IMR-90 (cell line): Measurements from ENCODE around the gene PKDCC. TPM values are rescaled to one million over a fixed set of nuclear protein-coding genes. Genes with fewer than 3 reads are reported as not detected.

Experiments
- ATAC-seq: fragments of 200-7000 bp; cut with Tn5 transposase; 2 replicates; pipeline ENCODE4 v1.9.1; 2020; ENCODE audit warnings: low read depth, mild to moderate bottlenecking, moderate library complexity
- BruUV-seq: library from RNA; stranded (reverse); fragments of 400-500 nt; replicated peaks from 2 replicates; lab custom pipeline; 2021; lab: Mats Ljungman, UMichigan
- CTCF ChIA-PET: fragments of 300-600 bp; formaldehyde crosslinking; extraction: SDS; loops from one replicate; lab custom pipeline; 2021; ENCODE audit warnings: antibody characterized with exemption; lab: Yijun Ruan, JAX
- POLR2A ChIA-PET: fragments of 300-600 bp; sonication (Branson Sonifier 250); formaldehyde crosslinking; loops from one replicate; lab custom pipeline; 2022; ENCODE audit warnings: antibody characterized with exemption; ENCODE audit not compliant: unreplicated experiment; lab: Charles Lee
- DNase-seq: peaks from one replicate; pipeline ENCODE4 v3.0.0; 2013
- H2AFZ ChIP-seq: replicated peaks from 2 replicates; pipeline ENCODE3; 2013; ENCODE audit warnings: low read length, mild to moderate bottlenecking; ENCODE audit not compliant: poor library complexity
- H2AK5ac ChIP-seq: 2 replicates; pipeline ENCODE4 v1.6.1; 2013; ENCODE audit warnings: low read depth, low read length, inconsistent platforms
- H2AK9ac ChIP-seq: replicated peaks from 2 replicates; pipeline ENCODE3; 2013; ENCODE audit warnings: mild to moderate bottlenecking, low read depth, low read length, moderate library complexity; ENCODE audit not compliant: poor library complexity
- H2BK120ac ChIP-seq: 2 replicates; pipeline ENCODE4 v1.6.1; 2013; ENCODE audit warnings: low read depth, low read length, inconsistent platforms
- H2BK15ac ChIP-seq: 3 replicates; pipeline ENCODE4 v1.6.1; 2013; ENCODE audit warnings: low read depth, low read length, inconsistent platforms
- H2BK20ac ChIP-seq: 2 replicates; pipeline ENCODE4 v1.6.1; 2013; ENCODE audit warnings: low read depth, mild to moderate bottlenecking, inconsistent platforms, low read length, moderate library complexity
- H2BK5ac ChIP-seq: 2 replicates; pipeline ENCODE4 v1.6.1; 2013; ENCODE audit warnings: mild to moderate bottlenecking, low read depth, low read length, inconsistent platforms; ENCODE audit not compliant: poor library complexity, severe bottlenecking
- H3K14ac ChIP-seq: replicated peaks from 2 replicates; pipeline ENCODE4 v1.6.1; 2013; ENCODE audit warnings: low read depth, low read length, inconsistent platforms
- H3K18ac ChIP-seq: 2 replicates; pipeline ENCODE4 v1.6.1; 2013; ENCODE audit warnings: low read depth, low read length, control low read depth
- H3K23ac ChIP-seq: 2 replicates; pipeline ENCODE4 v1.6.1; 2013; ENCODE audit warnings: low read depth, low read length, inconsistent platforms
- H3K27ac ChIP-seq: 2 replicates; pipeline ENCODE4 v1.5.1; 2013; ENCODE audit warnings: mild to moderate bottlenecking, control low read depth, low read length; ENCODE audit not compliant: insufficient read depth
- H3K27me3 ChIP-seq: 2 replicates; pipeline ENCODE4 v1.6.1; 2013; ENCODE audit warnings: low read length; ENCODE audit not compliant: control insufficient read depth, insufficient read depth
- H3K36me3 ChIP-seq: 2 replicates; pipeline ENCODE4 v1.6.1; 2013; ENCODE audit warnings: low read length, mixed read lengths; ENCODE audit not compliant: control insufficient read depth, insufficient read depth
- H3K4ac ChIP-seq: 2 replicates; pipeline ENCODE4 v1.6.1; 2013; ENCODE audit warnings: low read depth, low read length, inconsistent platforms
- H3K4me1 ChIP-seq: 2 replicates; pipeline ENCODE4 v1.6.1; 2013; ENCODE audit warnings: low read length, mixed read lengths; ENCODE audit not compliant: control insufficient read depth, insufficient read depth
- H3K4me2 ChIP-seq: 2 replicates; pipeline ENCODE4 v1.6.1; 2013; ENCODE audit warnings: low read depth, mild to moderate bottlenecking, control low read depth, low read length, moderate library complexity
- H3K4me3 ChIP-seq: 2 replicates; pipeline ENCODE4 v1.5.1; 2013; ENCODE audit warnings: low read depth, mild to moderate bottlenecking, control low read depth, low read length, moderate library complexity; ENCODE audit not compliant: insufficient read depth
- H3K56ac ChIP-seq: 2 replicates; pipeline ENCODE4 v1.6.1; 2013; ENCODE audit warnings: low read length, inconsistent platforms; ENCODE audit not compliant: insufficient read depth; ENCODE audit errors: extremely low read depth
- H3K79me1 ChIP-seq, 2 experiments: 2 replicates each; pipeline ENCODE4 v1.6.1; 2013; ENCODE audit warnings: low read length in 2 of 2, inconsistent platforms in 1 of 2, low read depth in 1 of 2
- H3K9ac ChIP-seq: 2 replicates; pipeline ENCODE4 v1.6.1; 2013; ENCODE audit warnings: low read depth, low read length, control low read depth
- H3K9me1 ChIP-seq: 2 replicates; pipeline ENCODE4 v1.6.1; 2013; ENCODE audit warnings: low read length, inconsistent platforms; ENCODE audit not compliant: insufficient read depth
- H3K9me3 ChIP-seq: 2 replicates; pipeline ENCODE4 v1.6.1; 2013; ENCODE audit warnings: low read length; ENCODE audit not compliant: control insufficient read depth, insufficient read depth
- H4K20me1 ChIP-seq: 2 replicates; pipeline ENCODE4 v1.6.1; 2013; ENCODE audit warnings: low read length, inconsistent platforms; ENCODE audit not compliant: insufficient read depth
- H4K5ac ChIP-seq: 2 replicates; pipeline ENCODE4 v1.6.1; 2013; ENCODE audit warnings: mild to moderate bottlenecking, low read depth, low read length, control low read depth
- H4K8ac ChIP-seq, 2 experiments: 2 replicates each; pipeline ENCODE4 v1.6.1; 2013; ENCODE audit warnings: low read depth in 2 of 2, low read length in 2 of 2, control low read depth in 1 of 2, inconsistent platforms in 1 of 2
- H4K91ac ChIP-seq: 2 replicates; pipeline ENCODE4 v1.6.1; 2013; ENCODE audit warnings: low read depth, low read length, inconsistent platforms; ENCODE audit not compliant: insufficient read depth
- BHLHE40 ChIP-seq: fragments of 150-350 bp; IDR thresholded peaks from 2 replicates; pipeline ENCODE4 v1.6.1; 2016; ENCODE audit warnings: mild to moderate bottlenecking, low read depth, low read length
- CHD1 ChIP-seq: IDR thresholded peaks from 2 replicates; pipeline ENCODE4 v1.6.1; 2012; ENCODE audit warnings: low read depth, low read length, improper control_type of control experiment
- WGBS, 2 experiments: methylation state at CpG; one replicate each; pipeline versions ENCODE4 v1.1.5 to v1.1.7; 2013; ENCODE audit warnings: missing lambda C conversion rate in 2 of 2; ENCODE audit not compliant: insufficient read length in 1 of 2; ENCODE audit errors: extremely low coverage in 2 of 2; 5-methylcytosine and 5-hydroxymethylcytosine counted together
- dilution Hi-C: fragments of 300-500 bp; cut with HindIII; formaldehyde crosslinking; loops from one replicate; pipeline ENCODE4 v1.14.3; 2018; ENCODE audit warnings: low sequenced_read_pairs; ENCODE audit not compliant: unreplicated experiment
- in situ Hi-C: fragments of 300-500 bp; cut with MboI; formaldehyde crosslinking; loops from 3 replicates; pipeline ENCODE4 v1.14.3; 2019; ENCODE audit warnings: low sequenced_read_pairs, inconsistent platforms, mixed read lengths
- intact Hi-C: fragments of 100-400 bp; cut with micrococcal nuclease; formaldehyde crosslinking; loops from 2 replicates; pipeline ENCODE4 v1.10.0; 2022
- polyA plus RNA-seq, 3 experiments: library from polyadenylated mRNA; depleted of rRNA; stranded (reverse); fragments of >200 nt; gene quantifications; 2 replicates each; pipeline ENCODE4 v1.2.3, GENCODE V29; 2012; ENCODE audit warnings: low replicate concordance in 1 of 3
- total RNA-seq: library from RNA; depleted of rRNA; stranded (reverse); fragments of >200 nt; gene quantifications from 2 replicates; pipeline ENCODE4 v1.2.3, GENCODE V29; 2012

Gene PKDCC
- total and polyA plus RNA-seq, 2 of the 4 experiments (the other 2 are of a cell fraction) = 55.6 to 95.7 TPM

- no peak overlapping the region for H2BK120ac ChIP-seq
- H3K23ac ChIP-seq = no peak overlapping the region
- H3K9ac ChIP-seq = no peak overlapping the region
- no peak overlapping the region for H4K8ac ChIP-seq
- TF ChIP-seq BHLHE40 (no peak), CHD1 (no peak)
- no peak overlapping the region for H3K56ac ChIP-seq
- no TSS peak for BruUV-seq
- dilution Hi-C loops (no loop called here), in situ Hi-C loops (no loop called here), intact Hi-C loops (no loop called here)
- no peak overlapping the region for H4K91ac ChIP-seq
- H3K79me1 ChIP-seq = no peaks in the 10 kb centered on the region
- no peak overlapping the region; the same call in 1 of the 2 replicates for H3K14ac ChIP-seq
- H3K18ac ChIP-seq = no peak overlapping the region
- H2AK5ac ChIP-seq = 0 out of 2 replicates have a peak overlapping the region, but pooled peaks have one; percentile 18
- H3K27me3 ChIP-seq = peaks cover 19% of the 10 kb centered on the region
- CTCF ChIA-PET = no interaction called here
- H3K4me1 ChIP-seq = peaks cover 12% of the 10 kb centered on the region; the same call in 1 of the 2 replicates
- H3K36me3 ChIP-seq = no peaks in the 10 kb centered on the region
- H3K27ac ChIP-seq = no peak overlapping the region
- no peaks in the 10 kb centered on the region for H3K9me3 ChIP-seq
- no peak overlapping the region for H3K4ac ChIP-seq
- WGBS, 2 experiments = no CpG with 5 or more reads among the region's 11 CpGs
- POLR2A ChIA-PET = no interaction called here
- 0 out of 2 replicates have a peak, but pooled peaks cover 2% of the 10 kb centered on the region for H3K9me1 ChIP-seq
- H2BK20ac ChIP-seq = no peak overlapping the region
- no peak for DNase-seq
- H3K4me2 ChIP-seq = no peak overlapping the region
- H2AK9ac ChIP-seq = no peak overlapping the region
- H4K20me1 ChIP-seq = no peaks in the 10 kb centered on the region
- H2BK15ac ChIP-seq = no peak overlapping the region
- H2AFZ ChIP-seq = no peak overlapping the region
- H4K5ac ChIP-seq = no peak overlapping the region
- no peak for ATAC-seq
- H2BK5ac ChIP-seq = no peak overlapping the region
- no peak overlapping the region for H3K4me3 ChIP-seq
Observed at GRCh38 chr2:42042631-42043355, 5.0 kb upstream of the PKDCC start.
